Stimulated activated CD8-positive, alpha-beta memory T cell treated with anti-CD3 and anti-CD28 coated beads, Interleukin-4, amount 100 ng/mL, for 24 hours (primary cell): ENCODE results near the gene CSF2RB.

Source experiments
- DNase-seq: peaks from one replicate; pipeline ENCODE4 v3.0.0-alpha.2; 2020; ENCODE audit warnings: low read depth

The CSF2RB gene

GRCh38 chr22:36921309-36922104, 8.1 kb downstream of the CSF2RB start:
- no peak for DNase-seq

GRCh38 chr22:36922105-36922608, 8.7 kb downstream of the CSF2RB start:
- no peak for DNase-seq

GRCh38 chr22:36922711-36923110, 9.3 kb downstream of the CSF2RB start:
- DNase-seq: no peak

- no peak for DNase-seq
Observed at GRCh38 chr22:36923131-36923788, 9.8 kb downstream of the CSF2RB start.

GRCh38 chr22:36924151-36924698, 10.8 kb downstream of the CSF2RB start:
- no peak for DNase-seq

- DNase-seq: no peak
Observed at GRCh38 chr22:36925388-36926290, 12.2 kb downstream of the CSF2RB start.

- DNase-seq: no peak
Observed at GRCh38 chr22:36926309-36926708, 12.9 kb downstream of the CSF2RB start.

- no peak for DNase-seq
Observed at GRCh38 chr22:36926721-36927435, 13.4 kb downstream of the CSF2RB start.

GRCh38 chr22:36927671-36928070, 14.2 kb downstream of the CSF2RB start:
- no peak for DNase-seq

GRCh38 chr22:36928196-36928595, 14.8 kb downstream of the CSF2RB start:
- DNase-seq: no peak

GRCh38 chr22:36928786-36929535, 15.5 kb downstream of the CSF2RB start:
- no peak for DNase-seq

GRCh38 chr22:36929621-36930020, 16.2 kb downstream of the CSF2RB start:
- DNase-seq: no peak

GRCh38 chr22:36930041-36930935, 16.9 kb downstream of the CSF2RB start:
- DNase-seq: no peak

- no peak for DNase-seq
Observed at GRCh38 chr22:36931446-36931845, 18.0 kb downstream of the CSF2RB start.

GRCh38 chr22:36933629-36934417, 20.4 kb downstream of the CSF2RB start:
- no peak for DNase-seq

- DNase-seq: no peak
Observed at GRCh38 chr22:36934418-36935312, 21.2 kb downstream of the CSF2RB start.

- DNase-seq: no peak
Observed at GRCh38 chr22:36935313-36935610, 21.8 kb downstream of the CSF2RB start.

- no peak for DNase-seq
Observed at GRCh38 chr22:36935694-36936093, 22.3 kb downstream of the CSF2RB start.
